H1 (cell line): ENCODE data around the gene GNG7. TPM values are rescaled to one million over a fixed set of nuclear protein-coding genes. Genes with fewer than 3 reads are reported as not detected.

Experiments used
- CTCF ChIA-PET: fragments of 300-600 bp; sonication (Branson Sonifier 250); formaldehyde crosslinking; loops from one replicate; lab custom pipeline; 2021; ENCODE audit not compliant: partially characterized antibody; lab: Charles Lee
- POLR2A ChIA-PET: fragments of 300-600 bp; sonication (Branson Sonifier 250); formaldehyde crosslinking; loops from one replicate; lab custom pipeline; 2021; ENCODE audit warnings: inconsistent platforms; ENCODE audit not compliant: partially characterized antibody; lab: Charles Lee
- DNase-seq, 2 experiments: peaks; one replicate each; pipeline versions ENCODE4 v3.0.0 to v3.0.0-alpha.2; 2010 to 2022; ENCODE audit warnings: low spot score in 2 of 2, low read depth in 1 of 2, mixed read lengths in 1 of 2
- FAIRE-seq: peaks from 2 replicates; lab custom pipeline; 2011; peaks lifted over from hg19 to GRCh38; lab: Jason Lieb, UNC
- H2AFZ ChIP-seq: 2 replicates; pipeline ENCODE4 v1.8.1; 2012; ENCODE audit warnings: low read length, inconsistent platforms
- H2AK5ac ChIP-seq: 2 replicates; pipeline ENCODE4 v1.6.1; 2013; ENCODE audit warnings: low read depth, low read length
- H2BK120ac ChIP-seq: replicated peaks from 2 replicates; pipeline ENCODE3; 2013; ENCODE audit warnings: low read depth, low read length, inconsistent platforms
- H2BK12ac ChIP-seq: 2 replicates; pipeline ENCODE4 v1.6.1; 2013; ENCODE audit warnings: low read depth, low read length
- H2BK15ac ChIP-seq: 2 replicates; pipeline ENCODE4 v1.6.1; 2013; ENCODE audit warnings: low read length
- H2BK20ac ChIP-seq: 2 replicates; pipeline ENCODE4 v1.6.1; 2013; ENCODE audit warnings: low read length
- H2BK5ac ChIP-seq: 2 replicates; pipeline ENCODE4 v1.6.1; 2013; ENCODE audit warnings: low read depth, low read length
- H3K14ac ChIP-seq: 2 replicates; pipeline ENCODE4 v1.6.1; 2013; ENCODE audit warnings: inconsistent platforms; ENCODE audit not compliant: insufficient read length
- H3K18ac ChIP-seq: 2 replicates; pipeline ENCODE4 v1.6.1; 2013; ENCODE audit warnings: low read length; ENCODE audit errors: extremely low read depth
- H3K23ac ChIP-seq: 2 replicates; pipeline ENCODE4 v1.6.1; 2013; ENCODE audit warnings: inconsistent platforms; ENCODE audit not compliant: insufficient read length
- H3K23me2 ChIP-seq: 2 replicates; pipeline ENCODE4 v1.6.1; 2013; ENCODE audit warnings: low read depth, low read length
- H3K27ac ChIP-seq: 2 replicates; pipeline ENCODE4 v1.6.1; 2011; ENCODE audit warnings: low read depth, low read length, inconsistent platforms
- H3K27me3 ChIP-seq, 4 experiments: replicated peaks in 1 of 4; 1 replicate in 1 of 4; 2 replicates in 3 of 4; pipeline versions ENCODE4 v1.6.1 to v1.8.1; 2011 to 2013; ENCODE audit warnings: low read length in 3 of 4, mild to moderate bottlenecking in 3 of 4, inconsistent platforms in 2 of 4, mixed read lengths in 2 of 4, moderate library complexity in 1 of 4; ENCODE audit not compliant: control insufficient read depth in 3 of 4, insufficient read depth in 3 of 4; ENCODE audit errors: extremely low read depth in 1 of 4
- H3K36me3 ChIP-seq, 4 experiments: 2 replicates each; pipeline versions ENCODE4 v1.6.1 to v1.8.1; 2011 to 2013; ENCODE audit warnings: mild to moderate bottlenecking in 4 of 4, low read length in 3 of 4, moderate library complexity in 2 of 4, control low read depth in 1 of 4, inconsistent platforms in 1 of 4; ENCODE audit not compliant: insufficient read depth in 4 of 4, control insufficient read depth in 2 of 4
- H3K4ac ChIP-seq: replicated peaks from 2 replicates; pipeline ENCODE3; 2013; ENCODE audit warnings: low read length, low read depth, mixed read lengths, inconsistent platforms; ENCODE audit not compliant: insufficient read length
- H3K4me1 ChIP-seq, 4 experiments: replicated peaks in 1 of 4; 1 replicate in 1 of 4; 2 replicates in 3 of 4; pipeline versions ENCODE4 v1.6.1 to v1.8.1; 2011 to 2013; ENCODE audit warnings: low read length in 3 of 4, inconsistent platforms in 2 of 4, mixed read lengths in 1 of 4; ENCODE audit not compliant: insufficient read depth in 4 of 4, control insufficient read depth in 3 of 4
- H3K4me2 ChIP-seq, 2 experiments: 2 replicates each; pipeline versions ENCODE4 v1.6.1 to v1.8.1; 2011 to 2013; ENCODE audit warnings: low read depth in 2 of 2, low read length in 2 of 2, control low read depth in 1 of 2, inconsistent platforms in 1 of 2, mild to moderate bottlenecking in 1 of 2; ENCODE audit not compliant: insufficient read depth in 1 of 2
- H3K4me3 ChIP-seq, 4 experiments: fragments of 200-600, 300-600 bp in 1 of 4; sonication (generic), shearing (Covaris generic), sonication (Bioruptor Twin) in 1 of 4; 2 replicates each; pipeline versions ENCODE4 v1.5.1 to v1.8.1; 2011 to 2016; ENCODE audit warnings: low read length in 4 of 4, low read depth in 3 of 4, control low read depth in 2 of 4, inconsistent platforms in 2 of 4, mild to moderate bottlenecking in 2 of 4, mixed read lengths in 1 of 4, moderate library complexity in 1 of 4; ENCODE audit not compliant: insufficient read depth in 2 of 4; ENCODE audit errors: extremely low read depth in 1 of 4
- H3K56ac ChIP-seq: replicated peaks from 2 replicates; pipeline ENCODE3; 2013; ENCODE audit warnings: low read depth, mild to moderate bottlenecking, mixed read lengths, low read length, inconsistent platforms; ENCODE audit not compliant: insufficient read length
- H3K79me1 ChIP-seq: 2 replicates; pipeline ENCODE4 v1.6.1; 2013; ENCODE audit warnings: low read depth, low read length, control low read depth
- H3K79me2 ChIP-seq, 2 experiments: 2 replicates each; pipeline versions ENCODE4 v1.6.1 to v1.8.1; 2012 to 2013; ENCODE audit warnings: low read length in 2 of 2, mild to moderate bottlenecking in 2 of 2, inconsistent platforms in 1 of 2; ENCODE audit not compliant: insufficient read depth in 2 of 2, control insufficient read depth in 1 of 2
- H3K9ac ChIP-seq, 4 experiments: replicated peaks in 1 of 4; 1 replicate in 1 of 4; 2 replicates in 3 of 4; pipeline versions ENCODE4 v1.6.1 to v1.8.1; 2011 to 2013; ENCODE audit warnings: low read depth in 3 of 4, low read length in 3 of 4, control low read depth in 2 of 4, mild to moderate bottlenecking in 2 of 4, moderate library complexity in 2 of 4, inconsistent platforms in 1 of 4; ENCODE audit errors: extremely low read depth in 1 of 4
- H3K9me3 ChIP-seq, 2 experiments: 2 replicates each; pipeline versions ENCODE4 v1.6.1 to v1.8.1; 2012 to 2013; ENCODE audit warnings: mild to moderate bottlenecking in 2 of 2, moderate library complexity in 2 of 2, control low read depth in 1 of 2, inconsistent platforms in 1 of 2, low read depth in 1 of 2, low read length in 1 of 2, mixed read lengths in 1 of 2; ENCODE audit not compliant: insufficient read depth in 2 of 2
- H4K20me1 ChIP-seq, 2 experiments: replicated peaks in 1 of 2; 2 replicates each; pipeline versions ENCODE3 to v1.8.1; 2011 to 2013; ENCODE audit warnings: inconsistent platforms in 2 of 2, low read length in 2 of 2, mild to moderate bottlenecking in 1 of 2; ENCODE audit not compliant: insufficient read depth in 2 of 2, control insufficient read depth in 1 of 2
- H4K5ac ChIP-seq: 2 replicates; pipeline ENCODE4 v1.6.1; 2013; ENCODE audit warnings: low read length, low read depth, mixed read lengths, inconsistent platforms; ENCODE audit not compliant: insufficient read length
- H4K8ac ChIP-seq: 2 replicates; pipeline ENCODE4 v1.8.0; 2013; ENCODE audit warnings: mild to moderate bottlenecking, moderate library complexity, low read length, inconsistent platforms; ENCODE audit not compliant: insufficient read depth; ENCODE audit errors: extremely low read depth
- H4K91ac ChIP-seq: replicated peaks from 2 replicates; pipeline ENCODE3; 2013; ENCODE audit warnings: low read length, mixed read lengths, inconsistent platforms; ENCODE audit not compliant: insufficient read length
- CBX5 ChIP-seq: fragments of 300-800, 300-1000 bp; sonication (generic); IDR thresholded peaks from 2 replicates; pipeline ENCODE4 v1.7.1; 2016; ENCODE audit warnings: antibody characterized with exemption, low read length, low read depth
- GABPA ChIP-seq: IDR thresholded peaks from 2 replicates; pipeline ENCODE4 v1.6.1; 2011; ENCODE audit warnings: mild to moderate bottlenecking, low read length, moderate library complexity, borderline replicate concordance; ENCODE audit not compliant: insufficient read depth
- GTF2F1 ChIP-seq: IDR thresholded peaks from 2 replicates; pipeline ENCODE4 v1.6.1; 2012; ENCODE audit warnings: low read depth, low read length, improper control_type of control experiment, borderline replicate concordance
- RFX5 ChIP-seq: IDR thresholded peaks from 2 replicates; pipeline ENCODE4 v1.6.1; 2011; ENCODE audit warnings: low read depth, low read length, improper control_type of control experiment, borderline replicate concordance
- TCF12 ChIP-seq: IDR thresholded peaks from 2 replicates; pipeline ENCODE4 v1.6.1; 2011; ENCODE audit warnings: low read depth, mild to moderate bottlenecking, low read length
- WGBS, 2 experiments: shearing (Covaris generic) in 1 of 2; methylation state at CpG; one replicate each; pipeline versions ENCODE4 v1.1.6 to v1.1.7; 2013 to 2015; ENCODE audit warnings: low lambda C conversion rate in 2 of 2, mixed read lengths in 2 of 2, inconsistent platforms in 1 of 2, low coverage in 1 of 2, missing lambda C conversion rate in 1 of 2; ENCODE audit not compliant: insufficient replicate concordance in 2 of 2, insufficient coverage in 1 of 2, insufficient read length in 1 of 2; ENCODE audit errors: extremely low coverage in 1 of 2, missing lambda C conversion rate in 1 of 2; 5-methylcytosine and 5-hydroxymethylcytosine counted together
- polyA plus RNA-seq, 7 experiments: library from polyadenylated mRNA; depleted of rRNA in 3 of 7; stranded (reverse) in 5 of 7; unstranded in 2 of 7; fragments of >200 nt in 5 of 7; fragments of 200-250 nt in 2 of 7; gene quantifications; 1 replicate in 5 of 7; 2 replicates in 1 of 7; 4 replicates in 1 of 7; pipeline versions ENCODE4 v1.2.1 to v1.2.3, GENCODE V29; 2011 to 2013; ENCODE audit warnings: missing spikeins in 2 of 7, mixed read lengths in 2 of 7
- total RNA-seq: library from RNA; stranded (reverse); fragmentation: NEBNext Ultra II Directional; extraction: Animal tissue kit (Norgen Biotek cat#: 25700); gene quantifications from 2 replicates; pipeline ENCODE4 v1.2.1, GENCODE V29; 2021

GNG7 gene
- total and polyA plus RNA-seq, 2 of the 8 experiments (the other 6 are each of a cell fraction or from before 2014, with no cell fraction given) = 2.8 to 7.8 TPM

DNA sequence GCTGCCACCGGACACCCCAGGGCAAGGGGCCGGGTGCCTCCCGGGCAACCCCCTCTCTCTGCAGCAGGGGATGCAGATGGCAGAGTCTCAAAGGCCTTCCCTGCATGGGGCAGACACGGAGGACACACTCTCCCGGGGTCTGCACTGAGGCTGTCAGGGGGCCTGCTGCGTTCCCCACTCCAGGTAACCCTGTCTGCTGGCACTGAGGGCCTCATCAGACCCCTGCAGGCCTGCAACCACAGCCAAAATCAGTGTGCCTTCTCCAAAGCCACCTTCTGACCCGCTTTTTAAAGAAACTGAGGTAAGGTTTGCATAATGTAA, 93.9 kb downstream of the GNG7 start:
- no peak overlapping the region for H4K91ac ChIP-seq

More for the DNA sequence above, 93.9 kb downstream of the GNG7 start:
- ChIA-PET POLR2A (interaction anchor here (1.4 to 12.5 kb wide), 5 partner anchors 10 to 181 kb away, joined by 4 to 135 read pairs (median 4); partner anchors contain the start of genes GADD45B and TIMM13), CTCF (interaction anchor here (1.1 to 7.9 kb wide), 8 partner anchors 9 to 171 kb away, joined by 3 to 133 read pairs (median 8); partner anchors contain the start of gene GADD45B)
- no peak overlapping the region for H3K56ac ChIP-seq
- WGBS, 2 experiments = 78% methylated on average over 7 of the region's 7 CpGs; no CpG with 5 or more reads in 1 of the 2 experiments
- no peak overlapping the region for H3K27ac ChIP-seq
- DNase-seq = no peak
- no peak overlapping the region for H2AFZ ChIP-seq
- TF ChIP-seq TCF12 (no peak), RFX5 (no peak), GTF2F1 (no peak), CBX5 (no peak), GABPA (no peak)
- no peak overlapping the region for H3K23ac ChIP-seq
- H4K5ac ChIP-seq = no peak overlapping the region
- H3K36me3 ChIP-seq = no peaks in the 10 kb centered on the region
- no peaks in the 10 kb centered on the region for H3K9me3 ChIP-seq
- H4K8ac ChIP-seq = no peak overlapping the region
- H4K20me1 ChIP-seq = peaks cover 0 to 2% of the 10 kb centered on the region in 2 experiments
- H3K27me3 ChIP-seq = 0 out of 7 replicates have a peak, but pooled peaks cover 0 to 3% (median 0%) of the 10 kb centered on the region in 4 experiments
- peaks cover 0 to 5% (median under 1%) of the 10 kb centered on the region in 4 experiments; a peak in 2 of 7 replicates for H3K4me1 ChIP-seq
- no peak overlapping the region for H2BK20ac ChIP-seq
- no peak overlapping the region for H3K4me3 ChIP-seq
- no peak overlapping the region; the same call in 1 of the 2 replicates for H3K18ac ChIP-seq
- no peak overlapping the region for H3K4ac ChIP-seq
- no peak for FAIRE-seq
- no peaks in the 10 kb centered on the region for H3K79me1 ChIP-seq
- no peak overlapping the region for H2AK5ac ChIP-seq
- H3K14ac ChIP-seq = no peak overlapping the region
- H3K23me2 ChIP-seq = no peaks in the 10 kb centered on the region; the same call in 1 of the 2 replicates
- H2BK12ac ChIP-seq = no peak overlapping the region
- H2BK15ac ChIP-seq = no peak overlapping the region
- H2BK5ac ChIP-seq = no peak overlapping the region
- no peaks in the 10 kb centered on the region for H3K79me2 ChIP-seq
- no peak overlapping the region for H2BK120ac ChIP-seq
- H3K4me2 ChIP-seq = no peak overlapping the region
- no peak overlapping the region for H3K9ac ChIP-seq
